A549 (cell line): ENCODE results near the gene GSG1L. TPM values are rescaled to one million over a fixed set of nuclear protein-coding genes. Genes with fewer than 3 reads are reported as not detected.

Experiments used
- ATAC-seq, 2 experiments: fragments of 200-7000 bp in 1 of 2; fragments of >200 bp in 1 of 2; cut with Nextera tagmentation in 1 of 2; cut with Tn5 transposase in 1 of 2; 3 replicates each; pipeline versions ENCODE4 v1.8.0 to v1.9.1; 2018 to 2020; ENCODE audit warnings: mild to moderate bottlenecking in 1 of 2, moderate library complexity in 1 of 2
- CTCF ChIA-PET: fragments of 300-600 bp; sonication (Branson Sonifier 250); formaldehyde crosslinking; extraction: SDS; loops from one replicate; lab custom pipeline; 2021; ENCODE audit warnings: antibody characterized with exemption, inconsistent platforms; lab: Yijun Ruan, JAX
- POLR2A ChIA-PET: fragments of 350-600 bp; formaldehyde crosslinking; extraction: SDS; loops from one replicate; lab custom pipeline; 2021; ENCODE audit warnings: antibody characterized with exemption, inconsistent platforms; lab: Yijun Ruan, JAX
- DNase-seq, 2 experiments: peaks; one replicate each; pipeline versions ENCODE4 v3.0.0 to v3.0.0-alpha.2; 2011 to 2016; ENCODE audit warnings: low read depth in 1 of 2, low spot score in 1 of 2
- FAIRE-seq: peaks from 2 replicates; lab custom pipeline; 2011; peaks lifted over from hg19 to GRCh38; lab: Jason Lieb, UNC
- H3K27ac ChIP-seq, 2 experiments: fragments of >200 bp; sonication (Bioruptor Twin); formaldehyde crosslinking; 3 replicates each; pipeline ENCODE4 v1.5.1; 2016 to 2017
- H3K4me1 ChIP-seq: fragments of >200 bp; sonication (Bioruptor Twin); formaldehyde crosslinking; 3 replicates; pipeline ENCODE4 v1.6.1; 2016
- H3K4me2 ChIP-seq: fragments of >200 bp; sonication (Bioruptor Twin); formaldehyde crosslinking; 3 replicates; pipeline ENCODE4 v1.6.1; 2016
- H3K4me3 ChIP-seq: fragments of >200 bp; sonication (Bioruptor Twin); formaldehyde crosslinking; 3 replicates; pipeline ENCODE4 v1.5.1; 2016
- H3K9me3 ChIP-seq: fragments of >200 bp; sonication (Bioruptor Twin); formaldehyde crosslinking; 3 replicates; pipeline ENCODE4 v1.6.1; 2016
- BHLHE40 ChIP-seq: IDR thresholded peaks from 2 replicates; pipeline ENCODE4 v1.6.1; 2012; ENCODE audit warnings: low read depth, low read length, inconsistent platforms
- CBX8 ChIP-seq: fragments of 200-600 bp; sonication (generic); IDR thresholded peaks from 2 replicates; pipeline ENCODE4 v1.6.1; 2016
- EHMT2 ChIP-seq: fragments of 200-600 bp; sonication (generic); IDR thresholded peaks from 2 replicates; pipeline ENCODE4 v1.6.1; 2016; ENCODE audit warnings: antibody characterized with exemption, low read depth, mild to moderate bottlenecking, moderate library complexity
- EP300 ChIP-seq, 2 experiments: fragments of >200 bp; sonication (Bioruptor Twin); formaldehyde crosslinking; IDR thresholded peaks; 2 replicates in 1 of 2; 3 replicates in 1 of 2; pipeline ENCODE4 v1.6.1; 2016 to 2017
- FOSL2 ChIP-seq, 2 experiments: fragments of 450-650 bp in 1 of 2; fragments of >200 bp in 1 of 2; sonication (Bioruptor Twin) in 1 of 2; formaldehyde crosslinking; IDR thresholded peaks; 2 replicates each; pipeline versions ENCODE4 v1.5.0 to v1.6.1; 2016 to 2020; ENCODE audit warnings: mild to moderate bottlenecking in 1 of 2, moderate library complexity in 1 of 2
- HDAC2 ChIP-seq: fragments of 200-600 bp; sonication (generic); IDR thresholded peaks from 2 replicates; pipeline ENCODE4 v1.6.1; 2016
- JUN ChIP-seq, 2 experiments: fragments of >200 bp; sonication (Bioruptor Twin); formaldehyde crosslinking; IDR thresholded peaks; 2 replicates in 1 of 2; 3 replicates in 1 of 2; pipeline ENCODE4 v1.6.1; 2016 to 2017
- MAFK ChIP-seq: fragments of 450-650 bp; IDR thresholded peaks from 2 replicates; pipeline ENCODE4 v1.6.1; 2014; ENCODE audit not compliant: partially characterized antibody
- MAZ ChIP-seq: fragments of 150-350 bp; IDR thresholded peaks from 2 replicates; pipeline ENCODE4 v1.6.1; 2014; ENCODE audit warnings: antibody characterized with exemption, low read depth, low read length, borderline replicate concordance
- NR3C1 ChIP-seq: fragments of >200 bp; sonication (Bioruptor Twin); formaldehyde crosslinking; IDR thresholded peaks from 3 replicates; pipeline ENCODE4 v1.6.1; 2017
- RAD21 ChIP-seq, 2 experiments: fragments of >200 bp in 1 of 2; sonication (Bioruptor Twin) in 1 of 2; formaldehyde crosslinking in 1 of 2; IDR thresholded peaks in 1 of 2; conservative IDR thresholded peaks in 1 of 2; 2 replicates in 1 of 2; 3 replicates in 1 of 2; pipeline ENCODE4 v1.6.1; 2012 to 2018; ENCODE audit warnings: inconsistent platforms in 1 of 2
- RCOR1 ChIP-seq: fragments of 150-350 bp; IDR thresholded peaks from 2 replicates; pipeline ENCODE4 v1.6.1; 2014; ENCODE audit warnings: antibody characterized with exemption, low read length, low read depth
- RFX5 ChIP-seq: fragments of 450-650 bp; IDR thresholded peaks from 2 replicates; pipeline ENCODE4 v1.7.1; 2014; ENCODE audit warnings: antibody characterized with exemption, mild to moderate bottlenecking, moderate library complexity
- SREBF2 ChIP-seq: fragments of 450-650 bp; IDR thresholded peaks from 2 replicates; pipeline ENCODE4 v1.6.1; 2014; ENCODE audit warnings: mild to moderate bottlenecking, moderate library complexity
- USF2 ChIP-seq: fragments of 450-650 bp; IDR thresholded peaks from 2 replicates; pipeline ENCODE4 v1.6.1; 2014; ENCODE audit warnings: antibody characterized with exemption
- ZSCAN20 ChIP-seq: fragments of 250-450 bp; sonication (Bioruptor Pico); IDR thresholded peaks from 2 replicates; pipeline ENCODE4 v1.8.0; 2022; ENCODE audit warnings: mild to moderate bottlenecking, moderate library complexity
- WGBS: methylation state at CpG from one replicate; pipeline ENCODE4 v1.1.6; 2017; ENCODE audit errors: missing lambda C conversion rate; 5-methylcytosine and 5-hydroxymethylcytosine counted together
- polyA plus RNA-seq, 4 experiments: library from polyadenylated mRNA; depleted of rRNA in 3 of 4; stranded (reverse); fragments of >200 nt; fragmentation: RNase III in 1 of 4; extraction: RNeasy Plus Mini Kit Qiagen cat#74134 plus additional on column Dnase treatment in 1 of 4; gene quantifications; 2 replicates in 3 of 4; 3 replicates in 1 of 4; pipeline ENCODE4 v1.2.3, GENCODE V29; 2011 to 2017

Gene GSG1L
- polyA plus RNA-seq, 2 of the 4 experiments (the other 2 are of a cell fraction), result not detected

- 38% methylated on average over 10 of the region's 10 CpGs for WGBS
- Histone ChIP-seq H3K4me3 (no peak overlapping the region), H3K4me2 (no peak overlapping the region), H3K27ac (no peak overlapping the region), H3K9me3 (no peaks in the 10 kb centered on the region), H3K4me1 (no peaks in the 10 kb centered on the region)
- TF ChIP-seq SREBF2 (no peak), EHMT2 (no peak), ZSCAN20 (CRISPR knock-in tag) (no peak), JUN (IDR thresholded peaks at IDR 0.05) (no peak), BHLHE40 (no peak), RCOR1 (no peak), USF2 (no peak), CBX8 (no peak), FOSL2 (IDR thresholded peaks at IDR 0.05) (no peak), FOSL2 (CRISPR knock-in tag; IDR thresholded peaks at IDR 0.05) (no peak)
- no peak for ATAC-seq
- DNase-seq, result no peak
- CTCF ChIA-PET, result interaction anchor here (0.7 to 1.4 kb wide), 3 partner anchors 22 to 253 kb away, joined by 3 read pairs; no protein-coding TSS in a partner anchor
- FAIRE-seq, result no peak
- POLR2A ChIA-PET, result no interaction called here
Measured at GRCh38 chr16:28035866-28036393, 27.6 kb downstream of the GSG1L start.

GRCh38 chr16:28033870-28034269, 29.6 kb downstream of the GSG1L start:
- no peak for FAIRE-seq
- H3K4me3 ChIP-seq, result no peak overlapping the region
- ChIA-PET CTCF (interaction anchor here (1.5 kb wide), 1 partner anchor 37 kb away, joined by 4 read pairs; no protein-coding TSS in a partner anchor), POLR2A (no interaction called here)
- TF ChIP-seq EP300 (IDR thresholded peaks at IDR 0.05) (no peak), MAZ (no peak), EHMT2 (no peak), CBX8 (no peak), JUN (IDR thresholded peaks at IDR 0.05) (no peak), RAD21 (conservative IDR thresholded peaks at IDR 0.05 in 1 of 2, IDR thresholded peaks at IDR 0.05 in 1 of 2) (no peak), BHLHE40 (no peak)
- H3K27ac ChIP-seq, result no peak overlapping the region
- WGBS, result 6% methylated on average over 4 of the region's 4 CpGs
- H3K9me3 ChIP-seq, result no peaks in the 10 kb centered on the region
- no peak for DNase-seq
- no peak for ATAC-seq
- H3K4me1 ChIP-seq, result no peaks in the 10 kb centered on the region
- no peak overlapping the region for H3K4me2 ChIP-seq

- H3K27ac ChIP-seq, result no peak overlapping the region
- H3K4me3 ChIP-seq, result no peak overlapping the region
- POLR2A ChIA-PET, result no interaction called here
- no peak overlapping the region for H3K4me2 ChIP-seq
- ATAC-seq (no peak), DNase-seq (no peak), FAIRE-seq (no peak)
- 27% methylated on average over 6 of the region's 6 CpGs for WGBS
- H3K4me1 ChIP-seq, result no peaks in the 10 kb centered on the region
- no peaks in the 10 kb centered on the region for H3K9me3 ChIP-seq
- TF ChIP-seq NR3C1 (no peak), CBX8 (no peak), RFX5 (no peak), MAFK (peak; percentile 76)
- CTCF ChIA-PET, result interaction anchor here (0.8 to 1.3 kb wide), 2 partner anchors 16 to 42 kb away, joined by 3 to 5 read pairs; no protein-coding TSS in a partner anchor
Measured at GRCh38 chr16:28029387-28030002, 34.0 kb downstream of the GSG1L start.

- Histone ChIP-seq H3K27ac (no peak overlapping the region), H3K4me3 (no peak overlapping the region), H3K4me2 (no peak overlapping the region), H3K4me1 (no peaks in the 10 kb centered on the region), H3K9me3 (no peaks in the 10 kb centered on the region; the same call in 2 of the 3 replicates)
- FAIRE-seq (no peak), DNase-seq (peak in 1 of 2 experiments; percentile 14), ATAC-seq (no peak)
- ChIA-PET CTCF (no interaction called here), POLR2A (no interaction called here)
- TF ChIP-seq HDAC2, result no peak
- TF ChIP-seq USF2, result peak; percentile 66
- 24% methylated on average over 3 of the region's 3 CpGs for WGBS
Measured at GRCh38 chr16:28027055-28027454, 36.5 kb downstream of the GSG1L start.
